HG03520 (cell line): ENCODE results near the gene ACAP3.

Experiments
- ATAC-seq: cut with Tn5 transposase; IDR thresholded peaks from one replicate; pipeline ENCODE4 v1.9.1; 2021; ENCODE audit warnings: mild to moderate bottlenecking, moderate library complexity; ENCODE audit not compliant: unreplicated experiment

ACAP3 gene

GRCh38 chr1:1286313-1287261 lies 21.1 kb downstream of the ACAP3 start:
- ATAC-seq = no peak

DNA sequence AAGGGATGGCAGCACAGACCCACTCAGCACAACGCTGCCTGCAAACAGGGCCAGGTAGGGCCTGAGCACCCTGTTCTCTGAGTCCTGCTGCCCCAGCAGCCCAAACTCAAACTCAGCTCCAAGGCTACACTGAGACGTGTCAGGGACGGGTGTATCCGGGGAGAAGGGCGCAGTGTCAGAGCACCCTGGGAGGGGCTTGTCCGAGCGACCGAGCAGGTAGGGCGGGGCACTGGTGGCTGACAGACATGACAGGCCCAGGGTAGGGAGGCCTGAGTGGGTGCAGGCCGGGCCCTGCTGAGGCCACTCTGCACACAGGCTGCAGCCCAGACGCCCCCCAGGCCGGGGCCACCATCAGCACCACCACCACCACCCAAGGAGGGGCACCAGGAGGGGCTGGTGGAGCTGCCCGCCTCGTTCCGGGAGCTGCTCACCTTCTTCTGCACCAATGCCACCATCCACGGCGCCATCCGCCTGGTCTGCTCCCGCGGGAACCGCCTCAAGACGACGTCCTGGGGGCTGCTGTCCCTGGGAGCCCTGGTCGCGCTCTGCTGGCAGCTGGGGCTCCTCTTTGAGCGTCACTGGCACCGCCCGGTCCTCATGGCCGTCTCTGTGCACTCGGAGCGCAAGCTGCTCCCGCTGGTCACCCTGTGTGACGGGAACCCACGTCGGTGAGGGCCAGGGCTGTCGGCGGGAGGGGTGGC lies 22.0 kb downstream of the ACAP3 start:
- no peak for ATAC-seq

DNA sequence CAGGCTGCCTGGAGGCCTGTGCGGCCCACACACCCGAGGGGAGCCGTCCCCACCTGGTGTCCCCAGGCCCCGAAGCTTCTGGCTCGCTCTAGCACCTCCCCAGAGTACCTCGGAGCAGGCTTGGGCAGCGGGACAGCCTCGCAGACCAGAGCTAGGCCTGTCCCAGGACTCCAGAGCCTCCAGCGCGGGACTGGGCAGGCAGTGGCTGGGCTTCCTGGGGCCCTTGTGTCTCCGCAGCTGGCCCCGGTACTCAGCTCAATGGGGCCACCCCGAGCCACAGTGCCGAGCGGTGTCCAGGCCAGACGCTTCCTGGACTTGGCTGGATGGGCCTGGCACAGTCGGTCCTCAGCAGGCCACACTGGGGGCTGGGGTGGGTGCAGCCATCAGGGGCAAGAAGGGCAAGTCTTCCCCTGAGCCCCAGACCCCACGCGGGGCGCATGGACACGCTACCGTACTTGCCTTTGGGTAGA lies 22.6 kb downstream of the ACAP3 start:
- no peak for ATAC-seq

- no peak for ATAC-seq
Observed at GRCh38 chr1:1284221-1285101, 23.3 kb downstream of the ACAP3 start.

DNA sequence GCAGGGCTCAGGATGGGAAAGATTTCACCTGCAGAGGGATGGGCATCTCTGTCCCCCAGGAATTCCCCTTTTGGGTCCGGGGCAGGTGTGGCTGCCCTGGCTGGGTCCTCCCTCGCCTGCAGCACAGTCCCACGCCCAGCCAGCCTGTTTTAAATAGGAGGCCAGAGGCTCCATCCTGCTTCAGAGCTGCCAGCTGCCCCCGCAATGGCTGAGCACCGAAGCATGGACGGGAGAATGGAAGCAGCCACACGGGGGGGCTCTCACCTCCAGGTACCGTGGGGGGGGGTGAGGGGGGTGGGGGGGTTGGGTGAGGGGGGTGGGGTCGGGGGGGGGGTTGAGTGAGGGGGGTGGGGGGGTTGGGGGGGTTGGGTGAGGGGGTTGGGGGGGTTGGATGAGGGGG lies 23.9 kb downstream of the ACAP3 start:
- ATAC-seq = no peak

GRCh38 chr1:1282998-1283397 lies 24.7 kb downstream of the ACAP3 start:
- ATAC-seq = no peak

DNA sequence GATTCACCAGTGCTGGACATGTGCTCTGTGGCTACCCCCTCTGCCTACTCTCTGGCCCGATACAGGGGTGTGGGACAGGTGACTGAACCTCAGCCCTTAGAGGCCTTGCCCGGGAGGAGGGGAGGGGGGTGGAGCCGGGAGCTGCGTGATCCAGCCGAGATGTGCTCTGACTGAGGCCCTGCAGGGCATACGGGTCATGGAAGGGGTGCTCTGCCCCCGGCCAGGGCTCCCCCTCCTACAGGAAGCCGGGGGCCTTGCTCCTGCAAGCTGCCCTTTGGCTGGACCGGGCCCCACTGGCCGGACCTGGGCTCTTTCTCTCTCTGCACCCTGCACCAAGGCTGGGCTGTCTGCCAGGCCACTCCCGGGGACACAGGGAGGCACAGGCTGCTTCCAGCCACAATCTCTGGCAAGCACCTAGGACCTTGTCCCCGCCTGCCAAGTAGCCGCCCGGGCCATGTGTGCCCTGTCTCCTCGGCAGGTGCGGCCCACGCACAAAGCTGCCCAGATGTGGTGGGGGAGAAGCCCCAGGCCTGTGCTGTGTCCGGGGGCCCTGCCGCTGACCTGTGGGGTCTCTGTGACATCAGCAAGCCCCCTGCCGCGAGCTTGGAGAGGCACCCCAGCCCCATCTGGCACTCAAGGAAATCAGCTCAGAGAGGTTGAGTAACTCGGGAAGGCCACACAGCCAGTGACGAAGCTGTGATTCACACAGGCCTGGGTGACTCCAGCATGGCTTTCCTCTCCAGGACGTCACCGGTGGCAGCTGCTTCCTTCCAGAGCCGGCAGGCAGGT lies 26.0 kb downstream of the ACAP3 start:
- no peak for ATAC-seq

- ATAC-seq = no peak
Observed at GRCh38 chr1:1280782-1281481, 26.8 kb downstream of the ACAP3 start.

DNA sequence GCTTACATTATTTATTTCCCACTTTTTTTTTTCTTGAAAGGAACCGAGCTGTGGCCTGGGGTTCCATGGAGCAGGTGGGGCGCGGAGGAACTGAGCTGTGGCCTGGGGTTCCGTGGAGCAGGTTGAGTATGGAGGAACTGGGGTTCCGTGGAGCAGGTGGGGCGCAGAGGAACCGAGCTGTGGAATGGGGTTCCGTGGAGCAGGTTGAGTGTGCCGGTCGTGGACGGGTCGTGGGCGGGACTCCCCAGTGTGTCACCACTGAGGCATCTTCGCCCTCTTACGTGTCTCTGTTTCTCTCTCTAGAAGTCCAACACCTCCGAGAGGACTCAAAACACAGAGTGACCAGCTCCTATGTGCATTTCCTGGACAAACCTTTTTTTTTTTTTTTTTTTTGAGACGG lies 28.7 kb downstream of the ACAP3 start:
- ATAC-seq = no peak

DNA sequence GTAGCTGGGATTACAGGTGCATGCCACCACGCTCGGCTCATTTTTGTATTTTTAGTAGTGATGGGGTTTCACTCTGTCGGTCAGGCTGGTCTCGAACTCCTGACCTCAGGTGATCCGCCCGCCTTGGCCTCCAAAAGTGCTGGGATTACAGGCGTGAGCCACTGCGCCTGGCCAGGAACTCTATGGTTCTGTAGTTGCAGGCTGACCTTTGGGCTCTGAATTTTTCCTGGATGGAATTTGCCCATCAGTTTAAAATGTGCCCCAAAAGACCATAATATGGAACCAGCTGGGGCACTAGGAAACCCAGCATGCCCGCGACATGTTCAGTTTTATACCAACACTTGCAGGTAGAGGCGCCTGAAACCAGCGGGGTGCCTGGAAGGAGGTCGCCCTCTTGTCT lies 29.1 kb downstream of the ACAP3 start:
- ATAC-seq = no peak

- no peak for ATAC-seq
Observed at GRCh38 chr1:1275836-1276235, 31.9 kb downstream of the ACAP3 start.

DNA sequence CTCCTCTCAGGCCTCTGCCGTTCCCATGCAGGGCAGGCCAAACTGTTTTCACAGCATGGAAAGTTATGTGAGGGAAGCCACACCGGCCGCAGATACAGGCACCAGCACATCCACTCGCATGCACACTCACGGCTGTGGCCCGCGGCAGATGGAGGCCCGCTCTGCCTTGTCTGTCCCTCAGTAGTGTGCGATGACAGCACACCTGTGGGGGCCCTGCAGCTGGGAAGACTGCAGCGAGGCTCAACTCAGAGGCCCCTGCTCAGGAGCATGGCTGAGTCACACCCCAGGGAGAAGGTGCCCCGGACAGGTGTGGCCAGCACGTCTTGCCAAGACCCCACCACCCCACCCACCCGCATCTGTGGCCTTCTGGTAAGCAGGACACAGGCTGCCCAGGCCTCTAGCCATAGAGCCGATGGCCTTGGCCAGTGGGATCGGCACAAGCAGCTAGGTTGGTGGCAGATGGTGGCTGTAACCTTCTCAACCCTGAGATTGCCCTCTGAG lies 32.7 kb downstream of the ACAP3 start:
- no peak for ATAC-seq

GRCh38 chr1:1274299-1274930 lies 33.3 kb downstream of the ACAP3 start:
- no peak for ATAC-seq

DNA sequence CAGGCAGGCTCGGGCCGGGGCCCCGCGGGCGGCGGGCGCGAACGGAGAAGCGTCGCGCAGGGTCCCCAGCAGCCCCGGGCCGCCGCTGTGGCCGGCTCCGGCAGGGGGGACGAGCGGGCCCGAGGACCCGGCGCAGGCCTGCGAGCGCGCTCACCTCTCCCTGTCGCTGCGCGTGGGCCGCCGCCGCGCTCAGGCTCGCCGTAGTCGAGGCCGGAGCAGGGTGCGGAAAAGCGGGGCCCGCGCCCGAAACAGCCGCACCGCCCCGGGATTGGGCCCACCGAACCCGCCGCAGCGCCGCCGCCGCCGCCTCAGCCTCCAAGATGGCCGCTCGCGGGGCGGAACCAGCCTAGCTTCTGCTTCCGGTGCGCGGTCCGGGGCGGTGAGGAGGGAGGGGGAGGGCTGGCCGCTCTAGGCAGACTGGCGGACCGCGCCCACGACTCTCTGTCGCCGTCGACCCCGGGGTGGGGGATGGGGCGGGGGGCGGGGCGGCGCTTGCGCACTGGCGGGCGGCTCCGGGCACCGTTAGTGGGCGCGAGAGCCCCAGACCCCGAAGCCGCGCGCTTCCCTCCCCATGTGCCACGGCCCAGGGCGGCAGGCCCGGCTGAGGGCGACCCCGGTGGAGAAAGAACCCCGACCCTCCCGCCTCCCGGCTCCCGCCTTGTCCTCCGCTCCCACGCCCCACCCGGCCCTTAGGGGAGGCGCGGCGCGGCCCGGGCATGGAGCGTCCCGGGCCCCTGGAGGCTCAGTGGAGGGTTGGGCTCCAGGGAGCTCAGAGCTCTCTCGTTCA lies 34.0 kb downstream of the ACAP3 start, which contains the start of gene UBE2J2:
Gene UBE2J2, minus strand, starts transcription at position 343 of the 787 bp plus-strand sequence. CDS start 5,862 bp downstream, outside the sequence.
- peak; percentile 74 for ATAC-seq

GRCh38 chr1:1273209-1273511 lies 34.6 kb downstream of the ACAP3 start:
- peak; percentile 8 for ATAC-seq

- no peak for ATAC-seq
Observed at GRCh38 chr1:1272341-1273208, 35.2 kb downstream of the ACAP3 start.

GRCh38 chr1:1270813-1271212 lies 36.9 kb downstream of the ACAP3 start:
- ATAC-seq = no peak
